CD4-positive, alpha-beta T cell (primary cell): Measurements from ENCODE around the gene RBM33. TPM values are rescaled to one million over a fixed set of nuclear protein-coding genes. Genes with fewer than 3 reads are reported as not detected.
A peak's percentile ranks its signal among the peaks of the same experiment; 100 is the strongest.

Experiments used
- ATAC-seq: fragments of 200-7000 bp; cut with Tn5 transposase; one replicate; pipeline ENCODE4 v1.10.0; 2022; ENCODE audit warnings: mild to moderate bottlenecking; ENCODE audit not compliant: poor library complexity
- CTCF ChIA-PET: fragments of 350-600 bp; sonication (Branson Sonifier 250); formaldehyde crosslinking; loops from one replicate; lab custom pipeline; 2021; ENCODE audit warnings: antibody characterized with exemption, inconsistent platforms; lab: Charles Lee
- POLR2A ChIA-PET: fragments of 350-600 bp; sonication (Branson Sonifier 250); formaldehyde crosslinking; loops from one replicate; lab custom pipeline; 2021; ENCODE audit warnings: antibody characterized with exemption, inconsistent platforms; lab: Charles Lee
- DNase-seq, 14 experiments: peaks; one replicate each; pipeline ENCODE4 v3.0.0-alpha.2; 2013 to 2020; ENCODE audit warnings: mixed read lengths in 2 of 14
- H3K27ac ChIP-seq, 2 donors: one replicate each; pipeline versions ENCODE4 v1.5.1 to v1.7.0; 2013; ENCODE audit warnings: low read length in 2 of 2, low read depth in 1 of 2, mild to moderate bottlenecking in 1 of 2
- H3K27me3 ChIP-seq, 2 experiments: 1 replicate in 1 of 2; 2 replicates in 1 of 2; pipeline versions ENCODE4 v1.6.1 to v1.7.0; 2013; ENCODE audit warnings: low read length in 2 of 2, control low read depth in 1 of 2, mild to moderate bottlenecking in 1 of 2, moderate library complexity in 1 of 2; ENCODE audit not compliant: insufficient read depth in 2 of 2, control insufficient read depth in 1 of 2
- H3K36me3 ChIP-seq: one replicate; pipeline ENCODE4 v1.6.1; 2013; ENCODE audit warnings: low read length, control low read depth; ENCODE audit not compliant: insufficient read depth
- H3K4me1 ChIP-seq: one replicate; pipeline ENCODE4 v1.6.1; 2013; ENCODE audit warnings: low read length, control low read depth; ENCODE audit not compliant: insufficient read depth
- H3K4me3 ChIP-seq: one replicate; pipeline ENCODE4 v1.5.1; 2013; ENCODE audit warnings: mild to moderate bottlenecking, low read length, moderate library complexity
- H3K9me3 ChIP-seq, 2 experiments: 1 replicate in 1 of 2; 2 replicates in 1 of 2; pipeline versions ENCODE4 v1.6.1 to v1.7.0; 2013; ENCODE audit warnings: low read length in 2 of 2, mild to moderate bottlenecking in 2 of 2, control low read depth in 1 of 2, moderate library complexity in 1 of 2; ENCODE audit not compliant: control insufficient read depth in 1 of 2, insufficient read depth in 1 of 2
- H3K27ac Mint-ChIP-seq: one replicate; pipeline ENCODE4 v1.8.0; 2020; ENCODE audit warnings: mixed read lengths
- H3K27me3 Mint-ChIP-seq: one replicate; pipeline ENCODE4 v1.8.0; 2021; ENCODE audit warnings: mixed read lengths
- H3K36me3 Mint-ChIP-seq: one replicate; pipeline ENCODE4 v1.8.0; 2021; ENCODE audit warnings: low read depth, mixed read lengths
- H3K4me1 Mint-ChIP-seq: one replicate; pipeline ENCODE4 v1.8.0; 2021; ENCODE audit warnings: low read depth, mixed read lengths
- H3K4me3 Mint-ChIP-seq: one replicate; pipeline ENCODE4 v1.8.0; 2020; ENCODE audit warnings: mild to moderate bottlenecking, mixed read lengths
- H3K9me3 Mint-ChIP-seq: one replicate; pipeline ENCODE4 v1.8.0; 2020; ENCODE audit warnings: mixed read lengths
- intact Hi-C, 2 experiments: fragments of 100-400 bp; cut with DNase I in 1 of 2; cut with micrococcal nuclease in 1 of 2; formaldehyde crosslinking; loops; one replicate each; pipeline versions ENCODE4 v1.15.1 to v1.9.0; 2023 to 2025; cut with DNase I, micrococcal nuclease
- total RNA-seq, 174 experiments: library from RNA in 2 of 174; stranded (reverse) in 2 of 174; gene quantifications; one replicate each; pipeline ENCODE4 v1.2.3 and lab custom pipeline; 2021 to 2026
- TF ChIP-seq, protein P1 (sequence below): fragments of 200-600 bp; IDR thresholded peaks from one replicate; pipeline ENCODE4 v1.8.0; 2022; ENCODE audit warnings: antibody characterized with exemption, mild to moderate bottlenecking

RBM33 gene
- total RNA-seq, 2 experiments from 2014 or later = 178 to 184 TPM

DNA sequence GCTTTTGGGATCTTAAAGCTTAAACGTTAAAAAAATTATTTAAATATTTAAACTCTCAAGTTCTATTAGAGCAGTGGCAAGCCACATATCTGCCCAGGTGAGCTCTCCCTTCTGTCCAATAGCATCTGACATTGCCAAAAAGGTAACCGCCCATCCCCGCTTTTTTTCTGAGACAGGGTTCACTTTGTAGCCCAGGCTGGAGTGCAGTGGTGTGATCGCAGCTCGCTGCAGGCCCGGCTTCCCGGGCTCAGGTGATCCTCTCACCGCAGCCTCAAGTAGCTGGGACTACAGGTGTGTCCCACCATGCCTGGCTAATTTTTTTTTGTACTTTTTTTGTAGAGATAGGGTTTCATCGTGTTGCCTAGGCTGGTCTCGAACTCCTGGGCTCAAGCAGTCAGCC is 83.2 kb downstream of the RBM33 start:
- no peak overlapping the region for H3K4me3 Mint-ChIP-seq
- ChIA-PET POLR2A (interaction anchor here (0.9 kb wide), 1 partner anchor 32 kb away, joined by 3 read pairs; no protein-coding TSS in a partner anchor), CTCF (no interaction called here)
- H3K27me3 ChIP-seq = no peaks in the 10 kb centered on the region
- H3K4me3 ChIP-seq = no peak overlapping the region
- peaks cover 55% of the 10 kb centered on the region for H3K36me3 ChIP-seq
- no peak for DNase-seq
- no peak overlapping the region for H3K27ac ChIP-seq
- H3K9me3 ChIP-seq = no peaks in the 10 kb centered on the region
- H3K27ac Mint-ChIP-seq = no peak overlapping the region
- peaks cover 3% of the 10 kb centered on the region for H3K4me1 ChIP-seq
- no peaks in the 10 kb centered on the region for H3K27me3 Mint-ChIP-seq
- ATAC-seq = no peak
- no peaks in the 10 kb centered on the region for H3K9me3 Mint-ChIP-seq
- TF ChIP-seq, protein P1, sequence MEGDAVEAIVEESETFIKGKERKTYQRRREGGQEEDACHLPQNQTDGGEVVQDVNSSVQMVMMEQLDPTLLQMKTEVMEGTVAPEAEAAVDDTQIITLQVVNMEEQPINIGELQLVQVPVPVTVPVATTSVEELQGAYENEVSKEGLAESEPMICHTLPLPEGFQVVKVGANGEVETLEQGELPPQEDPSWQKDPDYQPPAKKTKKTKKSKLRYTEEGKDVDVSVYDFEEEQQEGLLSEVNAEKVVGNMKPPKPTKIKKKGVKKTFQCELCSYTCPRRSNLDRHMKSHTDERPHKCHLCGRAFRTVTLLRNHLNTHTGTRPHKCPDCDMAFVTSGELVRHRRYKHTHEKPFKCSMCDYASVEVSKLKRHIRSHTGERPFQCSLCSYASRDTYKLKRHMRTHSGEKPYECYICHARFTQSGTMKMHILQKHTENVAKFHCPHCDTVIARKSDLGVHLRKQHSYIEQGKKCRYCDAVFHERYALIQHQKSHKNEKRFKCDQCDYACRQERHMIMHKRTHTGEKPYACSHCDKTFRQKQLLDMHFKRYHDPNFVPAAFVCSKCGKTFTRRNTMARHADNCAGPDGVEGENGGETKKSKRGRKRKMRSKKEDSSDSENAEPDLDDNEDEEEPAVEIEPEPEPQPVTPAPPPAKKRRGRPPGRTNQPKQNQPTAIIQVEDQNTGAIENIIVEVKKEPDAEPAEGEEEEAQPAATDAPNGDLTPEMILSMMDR = no peak
- peaks cover 93% of the 10 kb centered on the region for H3K36me3 Mint-ChIP-seq
- intact Hi-C loops = loop anchor here in 1 of 2 experiments (5.0 kb wide), 1 partner anchor 35 kb away; no protein-coding TSS in a partner anchor
- H3K4me1 Mint-ChIP-seq = peaks cover 57% of the 10 kb centered on the region

DNA sequence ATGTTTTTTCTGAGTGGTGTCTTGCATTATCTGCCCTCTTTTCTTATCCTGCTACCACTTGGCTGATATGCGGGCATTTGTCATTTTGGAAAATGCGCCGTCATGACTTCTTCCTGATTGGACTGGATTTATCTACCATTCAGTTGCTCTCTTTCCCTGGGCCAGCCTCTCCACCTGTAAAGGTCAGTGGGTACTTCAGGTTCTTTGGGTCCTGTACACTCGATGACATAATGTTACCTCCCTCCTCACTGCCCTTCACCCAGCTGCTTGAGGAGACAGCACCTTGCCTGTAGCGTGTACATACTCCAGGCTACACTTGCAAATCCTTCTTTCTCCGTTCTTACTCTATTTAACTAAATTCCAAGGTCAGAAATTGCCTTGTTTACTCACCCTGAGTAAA is 83.7 kb downstream of the RBM33 start:
- CTCF ChIA-PET = no interaction called here
- peaks cover 60% of the 10 kb centered on the region for H3K4me1 Mint-ChIP-seq

GRCh38 chr7:155729847-155730246 is 85.4 kb downstream of the RBM33 start:
- H3K36me3 ChIP-seq = peaks cover 50% of the 10 kb centered on the region
- ChIA-PET POLR2A (no interaction called here), CTCF (interaction anchor here (0.7 to 1.7 kb wide), 2 partner anchors 131 to 1538 kb away, joined by 3 to 7 read pairs; no protein-coding TSS in a partner anchor)
- Mint-ChIP-seq H3K27ac (peak overlapping the region; percentile 48), H3K36me3 (peaks cover 97% of the 10 kb centered on the region), H3K9me3 (no peaks in the 10 kb centered on the region), H3K4me3 (no peak overlapping the region), H3K27me3 (no peaks in the 10 kb centered on the region), H3K4me1 (peaks cover 62% of the 10 kb centered on the region)
- H3K9me3 ChIP-seq = no peaks in the 10 kb centered on the region
- peaks cover 14% of the 10 kb centered on the region for H3K4me1 ChIP-seq
- no peak overlapping the region for H3K27ac ChIP-seq
- intact Hi-C loops = loop anchor here (5.0 to 10.0 kb wide), 2 partner anchors 32 to 805 kb away; no protein-coding TSS in a partner anchor
- no peak for ATAC-seq
- TF ChIP-seq, protein P1 = no peak
- H3K4me3 ChIP-seq = no peak overlapping the region
- DNase-seq = no peak
- no peaks in the 10 kb centered on the region for H3K27me3 ChIP-seq

More for the DNA sequence above, 83.7 kb downstream of the RBM33 start:
- Histone ChIP-seq H3K9me3 (no peaks in the 10 kb centered on the region), H3K4me1 (peaks cover 7% of the 10 kb centered on the region), H3K27ac (no peak overlapping the region), H3K4me3 (no peak overlapping the region), H3K36me3 (peaks cover 55% of the 10 kb centered on the region), H3K27me3 (no peaks in the 10 kb centered on the region)
- intact Hi-C loops = loop anchor here in 1 of 2 experiments (5.0 kb wide), 1 partner anchor 34 kb away; no protein-coding TSS in a partner anchor
- TF ChIP-seq, protein P1 = no peak
- no peak overlapping the region for H3K4me3 Mint-ChIP-seq
- ATAC-seq (no peak), DNase-seq (no peak)
- POLR2A ChIA-PET = interaction anchor here (0.9 kb wide), 1 partner anchor 32 kb away, joined by 3 read pairs; no protein-coding TSS in a partner anchor
- no peak overlapping the region for H3K27ac Mint-ChIP-seq
- H3K27me3 Mint-ChIP-seq = no peaks in the 10 kb centered on the region
- H3K9me3 Mint-ChIP-seq = no peaks in the 10 kb centered on the region
- H3K36me3 Mint-ChIP-seq = peaks cover 95% of the 10 kb centered on the region
